GM23338 (cell line): ENCODE measurements around the gene CLEC11A. TPM values are rescaled to one million over a fixed set of nuclear protein-coding genes. Genes with fewer than 3 reads are reported as not detected.

Source experiments
- ATAC-seq: fragments of 200-7000 bp; cut with Tn5 transposase; 3 replicates; pipeline ENCODE4 v1.9.1; 2020
- DNase-seq: peaks from one replicate; pipeline ENCODE4 v3.0.0-alpha.2; 2015; ENCODE audit warnings: low spot score
- H2AFZ ChIP-seq: fragments of 200-600 bp; sonication (generic); 2 replicates; pipeline ENCODE4 v1.8.0; 2016; ENCODE audit warnings: antibody characterized with exemption, mild to moderate bottlenecking, moderate library complexity
- H3F3A ChIP-seq: fragments of 200-600 bp; sonication (generic); replicated peaks from 2 replicates; pipeline ENCODE4 v1.8.0; 2017; ENCODE audit warnings: antibody characterized with exemption, mixed run types, low read depth
- H3K27ac ChIP-seq: fragments of 200-600 bp; sonication (generic); 2 replicates; pipeline ENCODE4 v1.6.1; 2016; ENCODE audit warnings: low read depth
- H3K27me3 ChIP-seq: fragments of 200-600 bp; sonication (generic); 2 replicates; pipeline ENCODE4 v1.8.0; 2016; ENCODE audit warnings: mild to moderate bottlenecking, mixed run types, moderate library complexity; ENCODE audit not compliant: insufficient read depth
- H3K36me3 ChIP-seq: fragments of 200-600 bp; sonication (generic); 2 replicates; pipeline ENCODE4 v1.8.0; 2016; ENCODE audit warnings: mild to moderate bottlenecking; ENCODE audit not compliant: insufficient read depth
- H3K4me1 ChIP-seq: fragments of 200-600 bp; sonication (generic); 2 replicates; pipeline ENCODE4 v1.8.0; 2016; ENCODE audit warnings: mild to moderate bottlenecking, moderate library complexity; ENCODE audit not compliant: insufficient read depth
- H3K4me2 ChIP-seq: fragments of 200-600 bp; sonication (generic); 2 replicates; pipeline ENCODE4 v1.7.1; 2017; ENCODE audit warnings: mixed run types
- H3K4me3 ChIP-seq: fragments of 200-600 bp; sonication (generic); 2 replicates; pipeline ENCODE4 v1.6.1; 2016; ENCODE audit warnings: mixed run types
- H3K79me2 ChIP-seq: fragments of 200-600 bp; sonication (generic); replicated peaks from 2 replicates; pipeline ENCODE4 v1.8.0; 2017; ENCODE audit warnings: mild to moderate bottlenecking; ENCODE audit not compliant: insufficient read depth
- H3K9me2 ChIP-seq: fragments of 200-600 bp; sonication (generic); 2 replicates; pipeline ENCODE4 v1.8.0; 2017; ENCODE audit not compliant: insufficient read depth
- H4K20me1 ChIP-seq: fragments of 200-600 bp; sonication (generic); replicated peaks from 2 replicates; pipeline ENCODE4 v1.8.0; 2017; ENCODE audit warnings: mild to moderate bottlenecking; ENCODE audit not compliant: insufficient read depth
- H3K27ac Mint-ChIP-seq: 2 replicates; pipeline ENCODE4 v1.8.0; 2020; ENCODE audit warnings: inconsistent platforms, mild to moderate bottlenecking, moderate library complexity, mixed read lengths
- H3K27me3 Mint-ChIP-seq: 3 replicates; pipeline ENCODE4 v1.8.0; 2022; ENCODE audit warnings: low read depth, mild to moderate bottlenecking, moderate library complexity, mixed read lengths, inconsistent platforms; ENCODE audit not compliant: insufficient read depth, poor library complexity
- H3K36me3 Mint-ChIP-seq: 3 replicates; pipeline ENCODE4 v1.8.0; 2021; ENCODE audit warnings: low read depth, mild to moderate bottlenecking, inconsistent platforms, moderate library complexity, mixed read lengths
- H3K4me1 Mint-ChIP-seq: 3 replicates; pipeline ENCODE4 v1.8.0; 2020; ENCODE audit warnings: mild to moderate bottlenecking, inconsistent platforms, mixed read lengths
- H3K4me3 Mint-ChIP-seq: 3 replicates; pipeline ENCODE4 v1.8.0; 2021; ENCODE audit warnings: moderate library complexity, mild to moderate bottlenecking, inconsistent platforms, mixed read lengths
- H3K9me3 Mint-ChIP-seq: 3 replicates; pipeline ENCODE4 v1.8.0; 2020; ENCODE audit warnings: moderate library complexity, mild to moderate bottlenecking, inconsistent platforms, mixed read lengths
- CREB1 ChIP-seq: fragments of 250-450 bp; sonication (Bioruptor Pico); IDR thresholded peaks from 2 replicates; pipeline ENCODE4 v1.5.0; 2020; ENCODE audit warnings: low read depth, mild to moderate bottlenecking, moderate library complexity
- POLR2AphosphoS5 ChIP-seq: IDR thresholded peaks from 2 replicates; pipeline ENCODE4 v1.6.1; 2016; ENCODE audit warnings: antibody characterized with exemption, low read depth
- ZNF114 ChIP-seq: fragments of 250-450 bp; sonication (Bioruptor Pico); IDR thresholded peaks from 2 replicates; pipeline ENCODE4 v1.5.0; 2020; ENCODE audit warnings: mild to moderate bottlenecking, moderate library complexity
- ZNF331 ChIP-seq: fragments of 250-450 bp; sonication (Bioruptor Pico); IDR thresholded peaks from 2 replicates; pipeline ENCODE4 v1.5.0; 2020; ENCODE audit warnings: low read depth, mild to moderate bottlenecking, moderate library complexity
- polyA plus RNA-seq: library from polyadenylated mRNA; unstranded; fragments of >200 nt; fragmentation: Nextera tagmentation; extraction: Ambion mirVana; gene quantifications from 2 replicates; pipeline ENCODE4 v1.2.1, GENCODE V29; 2016
- total RNA-seq: library from RNA; depleted of rRNA; stranded (reverse); fragments of >200 nt; shearing (Covaris generic); gene quantifications from 2 replicates; pipeline ENCODE4 v1.2.3, GENCODE V29; 2014
- TF ChIP-seq, protein P1 (sequence below), 2 experiments: fragments of 200-600 bp in 1 of 2; sonication (generic) in 1 of 2; conservative IDR thresholded peaks; 2 replicates each; pipeline versions ENCODE4 v1.5.1 to v1.6.1; 2016 to 2017; ENCODE audit warnings: antibody characterized with exemption in 2 of 2, low read depth in 2 of 2, mild to moderate bottlenecking in 2 of 2, moderate library complexity in 1 of 2
- TF ChIP-seq, protein P2 (sequence below): IDR thresholded peaks from one replicate; pipeline ENCODE4 v1.6.1; 2018; ENCODE audit warnings: antibody characterized with exemption; ENCODE audit not compliant: unreplicated experiment

Gene CLEC11A
- total and polyA plus RNA-seq, 2 experiments from 2014 or later = 8.0 to 15.5 TPM

DNA sequence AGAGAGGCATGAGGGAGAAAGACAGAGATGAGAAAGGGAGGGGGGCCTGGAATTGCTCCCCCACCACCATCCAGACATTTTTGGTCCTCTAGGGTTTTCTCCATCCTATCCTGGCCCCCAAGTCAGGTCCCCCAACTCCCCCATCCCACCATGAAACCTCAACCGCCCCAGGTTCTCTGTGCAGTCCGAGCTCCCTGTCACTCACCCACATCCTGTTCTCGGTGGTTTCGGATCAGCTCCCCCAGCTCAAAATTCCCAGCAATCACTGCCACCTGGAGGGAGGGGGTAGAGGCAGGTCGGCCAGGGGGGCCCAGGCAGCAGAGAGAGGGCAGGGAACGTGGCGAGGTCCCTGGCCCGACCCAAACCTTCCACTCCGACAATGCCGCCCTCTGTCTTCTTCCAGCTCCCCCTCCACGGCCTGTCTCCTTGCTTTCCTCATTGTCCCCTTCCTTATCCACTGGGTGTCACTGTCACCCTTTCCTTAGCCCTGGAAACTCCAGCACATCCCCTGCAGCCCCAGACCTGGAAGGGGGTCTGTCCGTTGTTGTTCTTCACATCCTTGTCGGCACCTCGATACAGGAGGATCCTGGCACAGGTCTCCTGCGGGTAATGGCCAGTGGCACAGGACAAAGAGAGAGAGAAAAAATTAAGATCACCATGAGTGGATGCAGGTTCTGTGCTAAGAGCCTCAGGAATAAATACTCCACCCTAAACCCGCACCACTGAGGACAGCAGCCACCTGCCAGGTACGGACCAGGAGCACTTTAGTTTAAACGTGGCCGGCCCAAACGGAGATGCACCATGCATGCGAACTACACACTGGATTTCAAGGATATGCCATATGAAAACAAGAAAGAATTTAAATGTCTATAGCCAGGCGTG lies 19.0 kb upstream of the CLEC11A start:
- no peaks in the 10 kb centered on the region for H3K36me3 ChIP-seq
- peaks cover 90% of the 10 kb centered on the region for H3K9me3 Mint-ChIP-seq
- peaks cover 19% of the 10 kb centered on the region for H3K27me3 ChIP-seq
- no peaks in the 10 kb centered on the region for H3K4me1 Mint-ChIP-seq
- no peak overlapping the region; the same call in 1 of the 2 replicates for H2AFZ ChIP-seq
- H3K27ac Mint-ChIP-seq = no peak overlapping the region
- no peaks in the 10 kb centered on the region for H4K20me1 ChIP-seq
- TF ChIP-seq ZNF331 (CRISPR knock-in tag) = no peak
- TF ChIP-seq, protein P1, sequence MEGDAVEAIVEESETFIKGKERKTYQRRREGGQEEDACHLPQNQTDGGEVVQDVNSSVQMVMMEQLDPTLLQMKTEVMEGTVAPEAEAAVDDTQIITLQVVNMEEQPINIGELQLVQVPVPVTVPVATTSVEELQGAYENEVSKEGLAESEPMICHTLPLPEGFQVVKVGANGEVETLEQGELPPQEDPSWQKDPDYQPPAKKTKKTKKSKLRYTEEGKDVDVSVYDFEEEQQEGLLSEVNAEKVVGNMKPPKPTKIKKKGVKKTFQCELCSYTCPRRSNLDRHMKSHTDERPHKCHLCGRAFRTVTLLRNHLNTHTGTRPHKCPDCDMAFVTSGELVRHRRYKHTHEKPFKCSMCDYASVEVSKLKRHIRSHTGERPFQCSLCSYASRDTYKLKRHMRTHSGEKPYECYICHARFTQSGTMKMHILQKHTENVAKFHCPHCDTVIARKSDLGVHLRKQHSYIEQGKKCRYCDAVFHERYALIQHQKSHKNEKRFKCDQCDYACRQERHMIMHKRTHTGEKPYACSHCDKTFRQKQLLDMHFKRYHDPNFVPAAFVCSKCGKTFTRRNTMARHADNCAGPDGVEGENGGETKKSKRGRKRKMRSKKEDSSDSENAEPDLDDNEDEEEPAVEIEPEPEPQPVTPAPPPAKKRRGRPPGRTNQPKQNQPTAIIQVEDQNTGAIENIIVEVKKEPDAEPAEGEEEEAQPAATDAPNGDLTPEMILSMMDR (conservative IDR thresholded peaks at IDR 0.05; ENCODE audit: low read depth in 2 of 2) = peak; percentile 57 to 92
- TF ChIP-seq, protein P2, sequence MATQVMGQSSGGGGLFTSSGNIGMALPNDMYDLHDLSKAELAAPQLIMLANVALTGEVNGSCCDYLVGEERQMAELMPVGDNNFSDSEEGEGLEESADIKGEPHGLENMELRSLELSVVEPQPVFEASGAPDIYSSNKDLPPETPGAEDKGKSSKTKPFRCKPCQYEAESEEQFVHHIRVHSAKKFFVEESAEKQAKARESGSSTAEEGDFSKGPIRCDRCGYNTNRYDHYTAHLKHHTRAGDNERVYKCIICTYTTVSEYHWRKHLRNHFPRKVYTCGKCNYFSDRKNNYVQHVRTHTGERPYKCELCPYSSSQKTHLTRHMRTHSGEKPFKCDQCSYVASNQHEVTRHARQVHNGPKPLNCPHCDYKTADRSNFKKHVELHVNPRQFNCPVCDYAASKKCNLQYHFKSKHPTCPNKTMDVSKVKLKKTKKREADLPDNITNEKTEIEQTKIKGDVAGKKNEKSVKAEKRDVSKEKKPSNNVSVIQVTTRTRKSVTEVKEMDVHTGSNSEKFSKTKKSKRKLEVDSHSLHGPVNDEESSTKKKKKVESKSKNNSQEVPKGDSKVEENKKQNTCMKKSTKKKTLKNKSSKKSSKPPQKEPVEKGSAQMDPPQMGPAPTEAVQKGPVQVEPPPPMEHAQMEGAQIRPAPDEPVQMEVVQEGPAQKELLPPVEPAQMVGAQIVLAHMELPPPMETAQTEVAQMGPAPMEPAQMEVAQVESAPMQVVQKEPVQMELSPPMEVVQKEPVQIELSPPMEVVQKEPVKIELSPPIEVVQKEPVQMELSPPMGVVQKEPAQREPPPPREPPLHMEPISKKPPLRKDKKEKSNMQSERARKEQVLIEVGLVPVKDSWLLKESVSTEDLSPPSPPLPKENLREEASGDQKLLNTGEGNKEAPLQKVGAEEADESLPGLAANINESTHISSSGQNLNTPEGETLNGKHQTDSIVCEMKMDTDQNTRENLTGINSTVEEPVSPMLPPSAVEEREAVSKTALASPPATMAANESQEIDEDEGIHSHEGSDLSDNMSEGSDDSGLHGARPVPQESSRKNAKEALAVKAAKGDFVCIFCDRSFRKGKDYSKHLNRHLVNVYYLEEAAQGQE = no peak
- no peaks in the 10 kb centered on the region for H3K79me2 ChIP-seq
- no peak for ATAC-seq
- no peak overlapping the region for H3K4me3 Mint-ChIP-seq
- peak; percentile 73 for DNase-seq
- H3K9me2 ChIP-seq = no peaks in the 10 kb centered on the region
- peaks cover 3% of the 10 kb centered on the region for H3K27me3 Mint-ChIP-seq
- no peak overlapping the region for H3K27ac ChIP-seq
- H3K4me2 ChIP-seq = peak overlapping the region; percentile 55
- no peak overlapping the region for H3K4me3 ChIP-seq
- 0 out of 2 replicates have a peak, but pooled peaks cover 2% of the 10 kb centered on the region for H3K4me1 ChIP-seq
- no peaks in the 10 kb centered on the region for H3F3A ChIP-seq
- peaks cover 45% of the 10 kb centered on the region for H3K36me3 Mint-ChIP-seq

DNA sequence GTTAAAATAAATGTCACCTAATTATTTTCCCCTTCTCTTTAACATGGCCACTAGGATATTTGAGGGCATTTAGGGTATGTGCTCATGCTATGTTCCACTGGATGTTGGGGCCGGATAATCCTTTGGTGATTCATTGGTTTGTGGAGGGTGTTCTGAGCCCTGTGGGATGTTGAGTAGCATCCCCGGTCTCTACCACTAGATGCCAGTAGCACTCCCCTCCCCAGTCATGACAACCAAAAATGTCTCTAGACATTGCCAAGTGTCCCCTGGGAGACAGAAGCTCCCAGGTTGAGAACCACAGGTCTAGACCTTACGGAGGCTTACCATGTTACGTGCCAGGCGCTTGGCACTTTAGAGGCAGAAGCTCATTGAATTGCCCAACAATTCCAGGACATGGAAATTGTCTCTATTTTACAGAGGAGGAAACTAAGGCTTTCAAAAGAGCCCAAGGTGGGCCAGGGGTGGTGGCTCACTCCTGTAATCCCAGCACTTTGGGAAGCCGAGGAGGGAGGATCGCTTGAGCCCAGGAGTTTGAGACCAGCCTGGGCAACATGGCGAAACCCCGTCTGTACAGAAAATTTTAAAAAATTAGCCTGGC lies 17.6 kb upstream of the CLEC11A start:
- Histone ChIP-seq H3K36me3 (no peaks in the 10 kb centered on the region), H2AFZ (no peak overlapping the region), H3K27ac (no peak overlapping the region), H3K9me2 (no peaks in the 10 kb centered on the region), H3F3A (no peaks in the 10 kb centered on the region), H3K4me2 (no peak overlapping the region), H3K79me2 (no peaks in the 10 kb centered on the region), H3K4me3 (no peak overlapping the region), H3K27me3 (0 out of 2 replicates have a peak, but pooled peaks cover 6% of the 10 kb centered on the region), H4K20me1 (no peaks in the 10 kb centered on the region), H3K4me1 (0 out of 2 replicates have a peak, but pooled peaks cover 2% of the 10 kb centered on the region)
- Mint-ChIP-seq H3K9me3 (peaks cover 90% of the 10 kb centered on the region), H3K27ac (no peak overlapping the region), H3K4me1 (no peaks in the 10 kb centered on the region), H3K4me3 (no peak overlapping the region), H3K36me3 (peaks cover 41% of the 10 kb centered on the region), H3K27me3 (no peaks in the 10 kb centered on the region)
- DNase-seq (peak; percentile 88), ATAC-seq (peak; percentile 50; the same call in 2 of the 3 replicates)
- TF ChIP-seq, protein P1 (conservative IDR thresholded peaks at IDR 0.05; ENCODE audit: low read depth in 2 of 2) = peak; percentile 75 to 87
- TF ChIP-seq ZNF114 (CRISPR knock-in tag) = no peak
- TF ChIP-seq POLR2AphosphoS5 = no peak
- TF ChIP-seq CREB1 = no peak
